ENCODE data around the gene SPPL2C.

The SPPL2C gene

DNA sequence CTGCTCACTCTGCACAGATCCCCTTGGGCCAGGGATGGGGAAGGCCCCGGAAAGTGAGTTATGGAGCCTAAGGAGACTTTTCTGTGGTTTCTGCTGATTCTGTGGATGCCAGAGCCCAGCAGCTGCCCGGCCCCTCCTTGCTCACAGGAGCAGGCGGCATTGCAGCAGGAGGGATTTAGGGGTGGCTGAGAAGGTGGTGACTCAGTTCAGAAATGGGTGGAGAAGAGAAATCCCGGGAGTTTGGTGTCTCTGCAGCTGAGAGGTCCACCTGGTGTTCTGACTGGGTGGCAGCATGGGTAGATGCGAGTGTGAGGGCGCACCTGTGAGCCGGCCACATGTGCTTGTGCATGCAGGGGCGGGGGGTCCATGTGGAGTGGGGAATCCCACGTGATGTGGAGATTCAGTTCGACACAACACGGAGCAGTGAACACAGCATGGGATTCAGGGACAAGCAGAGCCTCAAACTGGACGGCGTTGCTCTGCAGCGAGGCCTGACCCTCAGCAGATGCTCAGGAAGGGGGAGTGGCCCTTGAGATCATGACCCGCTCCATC is 16.0 kb upstream of the SPPL2C start:
- DNase-seq (ENCODE audit: low read depth in 2 of 3, low spot score in 2 of 3) = no peak

DNA sequence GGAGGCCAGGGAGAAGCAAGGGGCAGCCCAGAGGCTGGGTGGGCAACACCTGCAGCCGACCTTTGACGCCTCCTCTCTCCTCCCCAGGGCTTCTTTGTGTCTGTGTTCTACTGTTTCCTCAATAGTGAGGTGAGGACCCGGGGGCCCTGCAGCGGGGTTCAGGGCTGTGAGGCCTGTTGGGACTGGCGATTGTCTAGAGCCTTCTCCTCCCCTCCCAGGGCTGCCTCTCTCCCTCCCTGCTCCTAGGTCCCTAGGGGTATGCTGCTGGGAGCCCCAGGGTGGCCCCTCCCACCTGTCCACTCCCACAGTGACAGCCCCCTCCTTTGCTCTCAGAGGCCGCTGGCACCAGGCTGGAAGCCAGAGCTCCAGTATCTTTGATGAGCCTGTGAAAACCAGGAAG is 10.8 kb upstream of the SPPL2C start:
- DNase-seq (ENCODE audit: low read depth in 2 of 3, low spot score in 2 of 3) = no peak

DNA sequence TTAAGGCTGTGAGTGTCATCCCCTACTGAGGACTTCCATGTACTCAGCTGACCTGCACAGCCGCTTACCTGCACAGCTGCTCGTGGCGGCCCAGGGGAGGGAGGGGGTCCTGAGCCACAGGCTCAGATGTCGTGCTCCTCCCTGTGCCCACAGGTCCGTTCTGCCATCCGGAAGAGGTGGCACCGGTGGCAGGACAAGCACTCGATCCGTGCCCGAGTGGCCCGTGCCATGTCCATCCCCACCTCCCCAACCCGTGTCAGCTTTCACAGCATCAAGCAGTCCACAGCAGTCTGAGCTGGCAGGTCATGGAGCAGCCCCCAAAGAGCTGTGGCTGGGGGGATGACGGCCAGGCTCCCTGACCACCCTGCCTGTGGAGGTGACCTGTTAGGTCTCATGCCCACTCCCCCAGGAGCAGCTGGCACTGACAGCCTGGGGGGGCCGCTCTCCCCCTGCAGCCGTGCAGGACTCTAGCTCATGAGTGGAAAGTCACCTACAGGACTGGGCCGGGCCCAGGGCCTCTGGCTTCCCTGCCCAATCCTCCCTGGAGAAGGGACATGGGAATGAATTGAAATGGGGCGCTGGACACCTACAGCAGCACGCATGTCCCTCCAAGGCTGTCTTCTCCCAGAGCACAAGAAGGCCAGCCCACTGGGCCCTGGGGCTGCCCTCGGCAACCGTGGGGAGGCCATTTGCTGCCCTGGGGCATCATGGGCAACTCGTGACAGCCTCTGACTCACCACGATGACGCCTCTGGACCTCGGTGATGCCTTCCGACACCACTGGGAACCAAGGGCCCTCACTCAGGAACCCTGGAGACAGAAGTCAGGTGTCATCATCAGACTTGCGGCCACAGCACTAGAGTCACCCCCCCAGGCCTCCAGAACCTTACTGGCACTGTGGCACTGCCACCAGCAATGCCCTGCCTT is 9.9 kb upstream of the SPPL2C start:
- DNase-seq (ENCODE audit: low read depth in 2 of 3, low spot score in 2 of 3) = no peak

DNA sequence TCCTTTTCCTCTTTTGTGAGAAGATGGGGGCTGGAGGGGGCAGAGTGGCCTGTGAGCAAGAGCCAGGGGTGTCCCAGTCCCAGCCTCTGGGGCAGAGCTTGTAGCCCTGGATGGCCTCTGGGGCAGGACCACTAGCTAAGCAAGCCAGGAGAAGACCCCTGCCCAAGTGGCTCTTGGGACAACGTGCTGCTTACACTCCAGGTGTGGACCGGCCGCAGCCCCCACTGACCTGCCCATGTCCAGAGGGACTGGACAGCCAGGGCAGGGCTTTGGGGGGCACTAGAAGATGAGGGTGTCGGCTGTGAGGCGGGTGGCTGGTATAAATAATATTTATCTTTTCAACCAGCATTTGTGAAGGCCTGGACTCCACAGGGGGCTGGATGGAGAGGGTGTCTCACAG is 9.2 kb upstream of the SPPL2C start:
- DNase-seq (ENCODE audit: low read depth in 2 of 3, low spot score in 2 of 3) = no peak

DNA sequence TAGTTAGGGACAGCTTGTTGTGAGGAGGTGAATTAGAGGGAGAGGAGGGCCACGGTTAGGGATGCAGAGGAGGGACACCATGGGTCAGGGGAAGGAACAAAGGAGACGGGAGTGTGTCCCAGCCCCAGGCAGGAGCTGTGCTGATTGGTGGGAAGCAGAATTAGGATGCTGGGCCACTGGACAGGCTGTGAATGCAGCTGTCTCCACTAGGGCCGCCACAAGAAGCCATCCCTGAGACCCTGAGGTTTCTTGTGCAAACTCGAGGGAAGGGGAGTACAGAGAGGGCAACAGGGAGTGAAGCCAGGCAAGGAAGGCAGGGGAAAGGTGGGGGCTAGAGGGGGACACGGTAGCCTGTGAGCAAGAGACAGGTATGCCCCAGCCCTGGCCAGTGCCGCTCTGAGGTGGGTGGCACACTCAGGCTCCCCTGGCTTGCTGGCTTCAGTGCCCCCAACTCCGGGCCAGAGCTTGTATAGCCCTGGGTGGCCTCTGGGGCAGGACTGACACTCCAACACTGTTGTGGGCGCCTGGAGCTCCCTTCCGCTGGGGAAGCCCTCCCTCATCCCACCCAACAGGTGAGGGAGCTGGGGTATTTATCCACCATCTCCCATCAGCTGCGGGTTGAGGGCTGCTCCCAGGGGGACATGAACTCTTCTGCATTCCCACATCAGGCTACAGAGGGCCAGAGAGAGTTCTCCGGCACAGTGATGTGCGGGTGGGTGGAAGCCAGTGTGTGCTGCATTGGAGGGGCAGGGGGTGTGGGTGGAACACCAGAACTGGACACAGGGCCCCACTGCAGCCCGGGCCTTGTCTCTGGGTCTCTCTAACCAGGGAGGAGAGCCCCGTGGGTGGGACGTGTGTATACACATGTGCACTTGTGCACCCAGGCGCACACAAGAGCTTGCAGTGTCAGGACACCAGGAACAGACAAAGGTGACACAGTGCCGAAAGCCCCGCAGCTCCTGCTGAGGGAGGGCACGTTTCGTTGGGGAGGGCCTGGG is 8.3 kb upstream of the SPPL2C start:
- DNase-seq (ENCODE audit: low read depth in 2 of 3, low spot score in 2 of 3) = no peak

DNA sequence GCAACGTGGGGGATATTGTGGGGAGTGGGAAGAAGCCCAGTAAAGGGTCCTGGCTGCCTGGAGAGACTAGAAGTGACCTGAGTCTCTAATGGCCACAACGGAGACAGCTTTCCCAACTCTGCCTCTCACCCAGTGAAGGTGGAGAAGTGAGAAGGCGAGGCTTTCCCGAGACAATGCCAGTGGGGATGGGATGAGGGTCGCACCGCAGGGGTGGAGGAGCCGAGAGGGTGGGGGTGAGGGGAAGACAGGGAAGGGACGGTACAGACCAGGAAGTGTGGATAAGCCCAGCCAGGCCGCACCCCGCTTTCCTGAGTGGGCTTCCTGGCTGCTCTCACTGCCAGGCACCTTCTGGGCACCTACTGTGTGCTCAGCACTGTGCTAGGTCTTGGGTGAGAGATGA is 7.5 kb upstream of the SPPL2C start:
- no peak for DNase-seq (ENCODE audit: low read depth in 2 of 3, low spot score in 2 of 3)

DNA sequence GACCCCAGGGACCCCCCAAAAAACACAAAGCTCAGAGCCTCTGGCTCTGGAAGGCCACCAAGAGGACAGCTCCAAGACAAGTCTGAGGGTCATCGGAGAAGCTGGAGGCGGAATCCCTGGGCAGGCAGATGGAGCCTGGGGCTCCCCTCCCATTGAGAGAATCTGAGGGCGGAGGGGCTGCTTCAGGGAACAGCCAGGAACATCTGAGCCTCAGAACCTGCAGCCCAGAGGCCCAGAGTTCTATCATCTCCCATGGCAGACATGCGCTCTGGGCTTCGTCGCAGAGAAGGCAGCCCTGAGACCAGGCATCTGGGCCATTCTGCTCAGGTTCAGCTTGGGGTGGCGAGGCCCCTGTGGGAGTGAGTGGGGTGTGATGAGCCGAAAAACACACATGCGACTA is 7.1 kb upstream of the SPPL2C start:
- no peak for DNase-seq (ENCODE audit: low read depth in 2 of 3, low spot score in 2 of 3)

DNA sequence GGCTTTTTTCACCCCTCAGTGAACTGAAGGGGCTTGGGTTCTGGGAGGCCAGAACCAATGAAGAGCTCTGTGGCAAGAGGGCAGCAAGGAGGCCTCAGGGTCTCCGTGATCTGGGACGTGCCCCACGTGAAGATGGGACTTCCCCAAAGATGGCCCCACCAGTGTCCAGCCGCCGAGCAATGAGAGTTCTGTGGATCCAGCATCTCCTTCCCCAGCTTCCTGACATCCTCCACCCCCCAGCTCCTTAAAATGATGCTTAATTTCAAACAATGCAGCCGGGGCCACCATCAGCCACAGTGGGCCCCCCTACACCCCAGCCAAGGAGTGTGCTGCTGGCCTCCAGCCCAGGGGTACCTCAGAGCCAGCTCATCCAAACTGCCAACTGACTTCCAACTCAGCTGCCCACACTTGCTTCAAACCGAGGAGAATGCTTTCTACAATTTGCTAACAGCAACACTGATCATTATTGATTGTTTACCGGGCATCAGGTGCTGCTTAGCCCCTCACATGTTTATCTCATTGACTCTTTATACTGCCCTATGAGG is 5.9 kb upstream of the SPPL2C start:
- DNase-seq (ENCODE audit: low read depth in 2 of 3, low spot score in 2 of 3) = no peak

DNA sequence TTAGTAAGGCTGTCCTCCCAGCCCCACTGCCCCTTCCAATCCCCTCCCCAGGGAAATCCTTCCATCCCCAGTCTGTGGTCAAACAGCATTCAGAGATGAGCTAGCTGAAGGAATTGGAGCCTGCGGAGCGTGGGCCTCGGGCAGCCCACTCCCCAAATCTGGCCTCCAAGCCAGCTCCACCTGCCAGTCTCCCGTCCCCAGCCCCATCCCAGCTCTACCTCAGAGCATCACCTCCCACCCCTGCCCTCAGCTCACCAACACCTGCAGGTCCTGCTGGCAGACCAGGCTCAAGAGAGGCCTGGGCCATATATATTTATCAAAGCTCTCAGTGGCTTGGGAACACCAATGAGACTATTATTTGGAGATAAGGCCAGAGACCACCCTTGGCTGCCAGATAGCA is 5.2 kb upstream of the SPPL2C start:
- no peak for DNase-seq (ENCODE audit: low read depth in 2 of 3, low spot score in 2 of 3)

DNA sequence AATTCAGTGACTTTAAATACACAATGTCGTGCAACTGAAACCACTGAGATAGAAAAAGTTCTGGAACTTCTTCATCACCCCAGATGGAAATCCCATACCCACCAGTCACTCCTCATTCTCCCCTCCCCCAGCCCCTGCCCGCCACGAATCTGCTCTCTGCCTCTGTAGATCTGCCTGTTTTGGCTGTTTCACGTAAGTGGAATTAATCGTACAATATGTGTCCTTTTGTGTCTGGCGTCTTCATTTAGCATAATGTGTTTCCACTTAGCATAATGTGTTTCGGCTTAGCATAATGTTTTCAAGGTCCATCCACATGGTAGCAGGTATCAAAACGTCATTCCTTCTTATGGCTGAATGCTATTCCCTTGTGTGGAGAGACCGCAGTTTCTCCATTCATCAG is 3.5 kb upstream of the SPPL2C start:
- DNase-seq (ENCODE audit: low read depth in 2 of 3, low spot score in 2 of 3) = no peak

DNA sequence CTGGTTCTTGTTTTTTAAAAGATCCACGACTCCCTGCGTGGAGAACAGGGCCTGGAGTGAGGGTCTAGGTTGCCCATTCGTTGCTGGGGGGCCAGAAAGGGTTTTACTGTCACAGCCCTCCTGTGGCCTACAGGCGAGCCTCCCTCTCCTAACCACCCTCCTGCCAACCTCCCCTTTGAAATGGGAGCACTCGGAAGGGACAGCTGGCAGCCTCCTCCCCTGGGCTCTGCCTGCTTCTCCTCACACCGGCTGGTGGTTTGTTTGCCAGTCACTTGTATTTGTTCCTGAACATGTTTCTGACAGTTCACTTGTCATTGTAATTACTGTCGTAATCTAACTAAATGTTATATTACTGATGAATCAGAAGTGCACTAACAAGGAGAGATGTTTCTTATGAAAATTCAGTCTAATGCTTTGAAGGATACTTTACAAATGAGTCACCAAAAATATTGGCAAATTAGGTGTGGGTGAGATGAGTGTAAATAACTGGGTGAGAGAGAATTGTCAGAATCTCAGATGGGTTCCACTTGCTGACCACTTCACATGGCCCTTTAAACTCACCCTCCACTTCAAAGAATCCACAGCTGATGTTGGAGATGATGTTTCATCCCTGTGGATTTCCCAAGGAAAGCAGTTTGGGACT is 2.7 kb upstream of the SPPL2C start:
- DNase-seq (ENCODE audit: low read depth in 2 of 3, low spot score in 2 of 3) = no peak

DNA sequence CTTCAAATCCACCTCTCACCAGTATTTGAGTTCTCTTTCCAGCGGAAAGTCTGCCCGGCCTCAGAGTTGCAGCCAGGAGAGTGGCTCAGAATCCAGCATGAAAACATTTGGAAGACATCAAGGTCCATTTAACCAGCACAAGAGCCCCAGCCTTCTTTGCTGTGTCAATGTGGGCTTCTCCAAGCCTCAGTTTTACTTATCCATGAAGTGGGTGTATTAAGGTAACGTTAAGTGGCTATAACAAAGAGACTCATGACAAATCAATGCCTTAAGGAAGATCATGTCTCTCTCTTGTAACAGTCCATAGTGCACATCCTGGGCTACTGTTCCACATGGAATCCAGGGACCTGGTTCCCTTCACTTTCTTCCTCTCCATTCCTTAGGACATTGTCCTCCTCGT is 959 bp upstream of the SPPL2C start:
- no peak for DNase-seq (ENCODE audit: low read depth in 2 of 3, low spot score in 2 of 3)

DNA sequence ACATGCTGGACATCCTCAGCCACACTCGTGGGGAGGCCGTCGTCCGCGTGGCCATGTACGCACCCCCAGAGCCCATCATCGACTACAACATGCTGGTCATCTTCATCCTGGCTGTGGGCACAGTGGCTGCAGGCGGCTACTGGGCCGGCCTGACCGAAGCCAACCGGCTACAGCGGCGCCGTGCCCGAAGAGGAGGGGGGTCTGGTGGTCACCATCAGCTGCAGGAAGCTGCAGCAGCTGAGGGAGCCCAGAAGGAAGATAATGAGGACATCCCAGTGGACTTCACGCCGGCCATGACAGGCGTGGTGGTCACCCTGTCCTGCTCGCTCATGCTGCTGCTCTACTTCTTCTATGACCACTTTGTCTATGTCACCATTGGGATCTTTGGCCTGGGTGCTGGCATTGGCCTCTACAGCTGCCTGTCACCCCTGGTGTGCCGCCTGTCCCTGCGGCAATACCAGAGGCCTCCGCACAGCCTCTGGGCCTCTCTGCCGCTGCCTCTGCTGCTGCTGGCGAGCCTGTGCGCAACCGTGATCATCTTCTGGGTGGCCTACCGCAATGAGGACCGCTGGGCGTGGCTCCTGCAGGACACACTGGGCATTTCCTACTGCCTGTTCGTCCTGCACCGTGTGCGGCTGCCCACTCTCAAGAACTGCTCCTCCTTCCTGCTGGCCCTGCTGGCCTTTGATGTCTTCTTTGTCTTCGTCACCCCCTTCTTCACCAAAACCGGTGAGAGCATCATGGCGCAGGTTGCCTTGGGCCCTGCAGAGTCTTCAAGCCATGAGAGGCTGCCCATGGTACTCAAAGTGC is 900 bp downstream of the SPPL2C start:
- DNase-seq (ENCODE audit: low read depth in 2 of 3, low spot score in 2 of 3) = no peak

DNA sequence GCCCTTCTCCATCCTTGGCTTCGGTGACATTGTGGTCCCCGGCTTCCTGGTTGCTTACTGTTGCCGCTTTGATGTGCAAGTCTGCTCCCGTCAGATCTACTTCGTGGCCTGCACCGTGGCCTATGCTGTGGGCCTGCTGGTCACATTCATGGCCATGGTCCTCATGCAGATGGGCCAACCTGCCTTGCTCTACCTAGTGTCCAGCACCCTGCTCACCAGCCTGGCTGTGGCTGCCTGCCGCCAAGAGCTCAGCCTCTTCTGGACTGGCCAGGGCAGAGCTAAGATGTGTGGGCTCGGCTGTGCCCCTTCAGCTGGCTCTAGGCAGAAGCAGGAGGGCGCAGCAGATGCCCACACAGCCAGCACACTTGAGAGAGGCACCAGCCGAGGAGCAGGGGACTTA is 1.5 kb downstream of the SPPL2C start:
- no peak for DNase-seq (ENCODE audit: low read depth in 2 of 3, low spot score in 2 of 3)

DNA sequence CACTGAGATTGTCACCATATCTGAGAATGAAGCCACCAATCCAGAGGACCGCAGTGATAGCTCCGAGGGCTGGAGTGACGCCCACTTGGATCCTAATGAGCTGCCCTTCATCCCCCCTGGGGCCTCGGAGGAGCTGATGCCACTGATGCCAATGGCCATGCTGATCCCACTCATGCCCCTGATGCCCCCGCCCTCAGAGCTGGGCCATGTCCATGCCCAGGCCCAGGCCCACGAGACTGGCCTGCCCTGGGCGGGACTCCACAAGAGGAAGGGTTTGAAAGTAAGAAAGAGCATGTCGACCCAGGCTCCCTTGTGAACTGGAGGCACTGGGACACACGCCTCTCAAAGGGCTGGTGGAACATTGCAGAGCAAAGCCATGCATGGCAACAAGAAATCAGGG is 2.0 kb downstream of the SPPL2C start:
- no peak for DNase-seq (ENCODE audit: low read depth in 2 of 3, low spot score in 2 of 3)

DNA sequence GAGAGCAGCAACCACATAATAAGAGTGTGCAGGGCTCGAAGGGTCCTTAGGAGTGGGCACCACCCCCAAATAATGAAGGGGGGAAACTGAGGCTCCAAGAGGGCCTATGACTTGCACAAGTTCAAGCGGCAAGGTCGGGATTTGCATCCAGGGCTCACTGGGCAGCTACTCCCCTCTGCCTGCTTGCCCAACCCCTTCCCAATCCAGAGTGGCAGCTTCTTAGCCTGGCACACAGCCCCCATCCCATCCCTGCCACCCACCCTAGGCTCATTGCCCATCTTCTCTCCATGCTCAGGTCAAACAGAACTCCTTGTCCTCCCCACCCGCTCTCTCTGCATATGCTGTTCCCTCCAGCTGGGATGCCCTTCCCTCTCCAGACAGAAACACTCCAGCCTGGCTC is 2.4 kb downstream of the SPPL2C start:
- DNase-seq (ENCODE audit: low read depth in 2 of 3, low spot score in 2 of 3) = no peak

DNA sequence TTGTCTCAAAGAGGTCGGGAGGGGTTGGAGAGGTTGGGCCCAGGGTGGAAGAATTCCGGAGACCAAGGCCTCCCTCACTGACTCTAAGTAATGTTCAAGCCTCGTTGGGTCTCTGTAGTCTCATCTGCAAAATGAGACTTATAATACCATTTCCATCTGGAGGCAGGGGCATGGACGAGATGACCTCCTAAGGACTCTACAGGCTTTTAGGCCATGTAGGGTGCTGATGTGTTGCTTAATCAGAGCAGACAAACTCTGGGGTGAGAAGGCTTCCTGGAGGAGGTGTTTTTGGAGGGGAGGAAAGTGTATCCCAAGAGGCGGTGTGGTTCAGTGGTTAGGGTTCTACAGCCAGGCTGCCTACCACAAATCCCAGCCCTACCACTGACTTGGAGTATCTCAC is 3.1 kb downstream of the SPPL2C start:
- no peak for DNase-seq (ENCODE audit: low read depth in 2 of 3, low spot score in 2 of 3)

DNA sequence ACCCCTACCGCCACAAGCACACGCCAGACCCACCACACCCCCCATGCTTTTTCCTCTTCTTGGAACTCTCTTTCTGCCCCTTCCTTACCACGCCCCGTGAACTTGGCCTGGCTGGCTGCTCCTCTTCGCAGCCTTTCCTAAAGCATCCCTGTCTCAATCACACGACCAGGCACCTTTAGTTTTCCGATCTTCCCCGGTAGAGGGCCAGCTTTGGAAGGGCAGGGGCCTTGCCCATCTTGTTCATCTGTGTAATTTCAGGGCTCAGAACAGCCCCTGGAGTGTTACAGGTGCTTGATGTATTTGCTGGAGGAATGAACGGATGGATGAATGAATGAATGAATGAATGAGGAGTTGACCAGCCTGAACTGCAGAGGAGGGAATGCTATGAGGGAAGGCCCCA is 3.7 kb downstream of the SPPL2C start:
- DNase-seq (ENCODE audit: low read depth in 2 of 3, low spot score in 2 of 3) = no peak

DNA sequence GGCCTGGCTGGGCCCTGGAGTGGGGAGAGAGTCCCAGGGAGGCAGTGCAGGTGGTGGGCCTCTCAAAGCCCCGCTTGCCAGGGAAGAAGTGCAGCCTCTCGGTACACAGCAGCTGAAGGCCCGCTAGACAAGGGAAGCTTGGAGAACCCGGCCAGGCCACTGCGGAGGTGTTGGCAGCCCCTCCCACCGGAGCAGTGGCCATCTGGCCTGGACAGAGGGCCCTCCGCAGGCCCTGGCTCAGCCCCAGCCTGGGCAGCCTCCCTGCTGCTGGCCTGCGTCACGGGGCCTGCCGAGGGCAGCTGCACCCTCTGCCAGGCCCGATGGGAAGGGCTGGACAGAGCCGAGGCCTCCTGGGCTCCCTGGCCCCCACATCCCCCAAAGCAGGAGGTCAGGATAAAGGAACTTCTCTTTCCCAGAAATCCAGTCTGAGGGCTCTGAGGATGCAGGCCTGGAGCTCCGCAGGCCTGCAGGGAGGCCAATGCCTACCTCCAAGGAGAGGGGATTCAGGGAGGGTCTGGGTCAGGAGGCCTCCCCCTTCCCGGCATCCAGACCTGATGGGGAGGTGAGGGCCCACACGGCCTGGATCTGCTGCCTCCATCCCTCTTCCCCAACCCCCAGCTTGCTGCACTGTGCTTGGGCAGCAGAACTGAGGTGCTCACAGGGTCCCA is 4.3 kb downstream of the SPPL2C start:
- DNase-seq (ENCODE audit: low read depth in 2 of 3, low spot score in 2 of 3) = no peak
